H1 (cell line): ENCODE measurements around the gene MKI67. TPM values are rescaled to one million over a fixed set of nuclear protein-coding genes. Genes with fewer than 3 reads are reported as not detected.

Experiments
- CTCF ChIA-PET: fragments of 300-600 bp; sonication (Branson Sonifier 250); formaldehyde crosslinking; loops from one replicate; lab custom pipeline; 2021; ENCODE audit not compliant: partially characterized antibody; lab: Charles Lee
- POLR2A ChIA-PET: fragments of 300-600 bp; sonication (Branson Sonifier 250); formaldehyde crosslinking; loops from one replicate; lab custom pipeline; 2021; ENCODE audit warnings: inconsistent platforms; ENCODE audit not compliant: partially characterized antibody; lab: Charles Lee
- DNase-seq, 2 experiments: peaks; one replicate each; pipeline versions ENCODE4 v3.0.0 to v3.0.0-alpha.2; 2010 to 2022; ENCODE audit warnings: low spot score in 2 of 2, low read depth in 1 of 2, mixed read lengths in 1 of 2
- FAIRE-seq: peaks from 2 replicates; lab custom pipeline; 2011; peaks lifted over from hg19 to GRCh38; lab: Jason Lieb, UNC
- H2AFZ ChIP-seq: 2 replicates; pipeline ENCODE4 v1.8.1; 2012; ENCODE audit warnings: low read length, inconsistent platforms
- H2AK5ac ChIP-seq: 2 replicates; pipeline ENCODE4 v1.6.1; 2013; ENCODE audit warnings: low read depth, low read length
- H2BK120ac ChIP-seq: replicated peaks from 2 replicates; pipeline ENCODE3; 2013; ENCODE audit warnings: low read depth, low read length, inconsistent platforms
- H2BK12ac ChIP-seq: 2 replicates; pipeline ENCODE4 v1.6.1; 2013; ENCODE audit warnings: low read depth, low read length
- H2BK15ac ChIP-seq: 2 replicates; pipeline ENCODE4 v1.6.1; 2013; ENCODE audit warnings: low read length
- H2BK20ac ChIP-seq: 2 replicates; pipeline ENCODE4 v1.6.1; 2013; ENCODE audit warnings: low read length
- H2BK5ac ChIP-seq: 2 replicates; pipeline ENCODE4 v1.6.1; 2013; ENCODE audit warnings: low read depth, low read length
- H3K14ac ChIP-seq: 2 replicates; pipeline ENCODE4 v1.6.1; 2013; ENCODE audit warnings: inconsistent platforms; ENCODE audit not compliant: insufficient read length
- H3K18ac ChIP-seq: 2 replicates; pipeline ENCODE4 v1.6.1; 2013; ENCODE audit warnings: low read length; ENCODE audit errors: extremely low read depth
- H3K23ac ChIP-seq: 2 replicates; pipeline ENCODE4 v1.6.1; 2013; ENCODE audit warnings: inconsistent platforms; ENCODE audit not compliant: insufficient read length
- H3K23me2 ChIP-seq: 2 replicates; pipeline ENCODE4 v1.6.1; 2013; ENCODE audit warnings: low read depth, low read length
- H3K27ac ChIP-seq: 2 replicates; pipeline ENCODE4 v1.6.1; 2011; ENCODE audit warnings: low read depth, low read length, inconsistent platforms
- H3K27me3 ChIP-seq, 4 experiments: replicated peaks in 1 of 4; 1 replicate in 1 of 4; 2 replicates in 3 of 4; pipeline versions ENCODE4 v1.6.1 to v1.8.1; 2011 to 2013; ENCODE audit warnings: low read length in 3 of 4, mild to moderate bottlenecking in 3 of 4, inconsistent platforms in 2 of 4, mixed read lengths in 2 of 4, moderate library complexity in 1 of 4; ENCODE audit not compliant: control insufficient read depth in 3 of 4, insufficient read depth in 3 of 4; ENCODE audit errors: extremely low read depth in 1 of 4
- H3K36me3 ChIP-seq, 4 experiments: 2 replicates each; pipeline versions ENCODE4 v1.6.1 to v1.8.1; 2011 to 2013; ENCODE audit warnings: mild to moderate bottlenecking in 4 of 4, low read length in 3 of 4, moderate library complexity in 2 of 4, control low read depth in 1 of 4, inconsistent platforms in 1 of 4; ENCODE audit not compliant: insufficient read depth in 4 of 4, control insufficient read depth in 2 of 4
- H3K4ac ChIP-seq: replicated peaks from 2 replicates; pipeline ENCODE3; 2013; ENCODE audit warnings: low read length, low read depth, mixed read lengths, inconsistent platforms; ENCODE audit not compliant: insufficient read length
- H3K4me1 ChIP-seq, 4 experiments: replicated peaks in 1 of 4; 1 replicate in 1 of 4; 2 replicates in 3 of 4; pipeline versions ENCODE4 v1.6.1 to v1.8.1; 2011 to 2013; ENCODE audit warnings: low read length in 3 of 4, inconsistent platforms in 2 of 4, mixed read lengths in 1 of 4; ENCODE audit not compliant: insufficient read depth in 4 of 4, control insufficient read depth in 3 of 4
- H3K4me2 ChIP-seq, 2 experiments: 2 replicates each; pipeline versions ENCODE4 v1.6.1 to v1.8.1; 2011 to 2013; ENCODE audit warnings: low read depth in 2 of 2, low read length in 2 of 2, control low read depth in 1 of 2, inconsistent platforms in 1 of 2, mild to moderate bottlenecking in 1 of 2; ENCODE audit not compliant: insufficient read depth in 1 of 2
- H3K4me3 ChIP-seq, 4 experiments: fragments of 200-600, 300-600 bp in 1 of 4; sonication (generic), shearing (Covaris generic), sonication (Bioruptor Twin) in 1 of 4; 2 replicates each; pipeline versions ENCODE4 v1.5.1 to v1.8.1; 2011 to 2016; ENCODE audit warnings: low read length in 4 of 4, low read depth in 3 of 4, control low read depth in 2 of 4, inconsistent platforms in 2 of 4, mild to moderate bottlenecking in 2 of 4, mixed read lengths in 1 of 4, moderate library complexity in 1 of 4; ENCODE audit not compliant: insufficient read depth in 2 of 4; ENCODE audit errors: extremely low read depth in 1 of 4
- H3K56ac ChIP-seq: replicated peaks from 2 replicates; pipeline ENCODE3; 2013; ENCODE audit warnings: low read depth, mild to moderate bottlenecking, mixed read lengths, low read length, inconsistent platforms; ENCODE audit not compliant: insufficient read length
- H3K79me1 ChIP-seq: 2 replicates; pipeline ENCODE4 v1.6.1; 2013; ENCODE audit warnings: low read depth, low read length, control low read depth
- H3K79me2 ChIP-seq, 2 experiments: 2 replicates each; pipeline versions ENCODE4 v1.6.1 to v1.8.1; 2012 to 2013; ENCODE audit warnings: low read length in 2 of 2, mild to moderate bottlenecking in 2 of 2, inconsistent platforms in 1 of 2; ENCODE audit not compliant: insufficient read depth in 2 of 2, control insufficient read depth in 1 of 2
- H3K9ac ChIP-seq, 4 experiments: replicated peaks in 1 of 4; 1 replicate in 1 of 4; 2 replicates in 3 of 4; pipeline versions ENCODE4 v1.6.1 to v1.8.1; 2011 to 2013; ENCODE audit warnings: low read depth in 3 of 4, low read length in 3 of 4, control low read depth in 2 of 4, mild to moderate bottlenecking in 2 of 4, moderate library complexity in 2 of 4, inconsistent platforms in 1 of 4; ENCODE audit errors: extremely low read depth in 1 of 4
- H3K9me3 ChIP-seq, 2 experiments: 2 replicates each; pipeline versions ENCODE4 v1.6.1 to v1.8.1; 2012 to 2013; ENCODE audit warnings: mild to moderate bottlenecking in 2 of 2, moderate library complexity in 2 of 2, control low read depth in 1 of 2, inconsistent platforms in 1 of 2, low read depth in 1 of 2, low read length in 1 of 2, mixed read lengths in 1 of 2; ENCODE audit not compliant: insufficient read depth in 2 of 2
- H4K20me1 ChIP-seq, 2 experiments: replicated peaks in 1 of 2; 2 replicates each; pipeline versions ENCODE3 to v1.8.1; 2011 to 2013; ENCODE audit warnings: inconsistent platforms in 2 of 2, low read length in 2 of 2, mild to moderate bottlenecking in 1 of 2; ENCODE audit not compliant: insufficient read depth in 2 of 2, control insufficient read depth in 1 of 2
- H4K5ac ChIP-seq: 2 replicates; pipeline ENCODE4 v1.6.1; 2013; ENCODE audit warnings: low read length, low read depth, mixed read lengths, inconsistent platforms; ENCODE audit not compliant: insufficient read length
- H4K8ac ChIP-seq: 2 replicates; pipeline ENCODE4 v1.8.0; 2013; ENCODE audit warnings: mild to moderate bottlenecking, moderate library complexity, low read length, inconsistent platforms; ENCODE audit not compliant: insufficient read depth; ENCODE audit errors: extremely low read depth
- H4K91ac ChIP-seq: replicated peaks from 2 replicates; pipeline ENCODE3; 2013; ENCODE audit warnings: low read length, mixed read lengths, inconsistent platforms; ENCODE audit not compliant: insufficient read length
- CBX8 ChIP-seq: fragments of 300-800, 300-1000 bp; sonication (generic); IDR thresholded peaks from 2 replicates; pipeline ENCODE4 v1.7.1; 2016; ENCODE audit warnings: low read depth, low read length, borderline replicate concordance
- CREB1 ChIP-seq: IDR thresholded peaks from 2 replicates; pipeline ENCODE4 v1.6.1; 2012; ENCODE audit warnings: inconsistent platforms
- NRF1 ChIP-seq: IDR thresholded peaks from 2 replicates; pipeline ENCODE4 v1.6.1; 2011; ENCODE audit warnings: mild to moderate bottlenecking, low read depth, low read length, improper control_type of control experiment
- POLR2A ChIP-seq, 2 experiments: IDR thresholded peaks; 1 replicate in 1 of 2; 2 replicates in 1 of 2; pipeline ENCODE4 v1.6.1; 2011; ENCODE audit warnings: low read depth in 2 of 2, low read length in 2 of 2, mild to moderate bottlenecking in 2 of 2; ENCODE audit errors: control extremely low read depth in 1 of 2
- SP1 ChIP-seq: IDR thresholded peaks from 2 replicates; pipeline ENCODE4 v1.6.1; 2011; ENCODE audit warnings: low read depth, low read length
- SUZ12 ChIP-seq: fragments of 200-600 bp; sonication (generic); IDR thresholded peaks from 2 replicates; pipeline ENCODE4 v1.6.1; 2012; ENCODE audit warnings: mild to moderate bottlenecking, inconsistent platforms, low read length, moderate library complexity, mixed read lengths
- WGBS, 2 experiments: shearing (Covaris generic) in 1 of 2; methylation state at CpG; one replicate each; pipeline versions ENCODE4 v1.1.6 to v1.1.7; 2013 to 2015; ENCODE audit warnings: low lambda C conversion rate in 2 of 2, mixed read lengths in 2 of 2, inconsistent platforms in 1 of 2, low coverage in 1 of 2, missing lambda C conversion rate in 1 of 2; ENCODE audit not compliant: insufficient replicate concordance in 2 of 2, insufficient coverage in 1 of 2, insufficient read length in 1 of 2; ENCODE audit errors: extremely low coverage in 1 of 2, missing lambda C conversion rate in 1 of 2; 5-methylcytosine and 5-hydroxymethylcytosine counted together
- polyA plus RNA-seq, 7 experiments: library from polyadenylated mRNA; depleted of rRNA in 3 of 7; stranded (reverse) in 5 of 7; unstranded in 2 of 7; fragments of >200 nt in 5 of 7; fragments of 200-250 nt in 2 of 7; gene quantifications; 1 replicate in 5 of 7; 2 replicates in 1 of 7; 4 replicates in 1 of 7; pipeline versions ENCODE4 v1.2.1 to v1.2.3, GENCODE V29; 2011 to 2013; ENCODE audit warnings: missing spikeins in 2 of 7, mixed read lengths in 2 of 7
- total RNA-seq: library from RNA; stranded (reverse); fragmentation: NEBNext Ultra II Directional; extraction: Animal tissue kit (Norgen Biotek cat#: 25700); gene quantifications from 2 replicates; pipeline ENCODE4 v1.2.1, GENCODE V29; 2021

Gene MKI67
- total and polyA plus RNA-seq, 2 of the 8 experiments (the other 6 are each of a cell fraction or from before 2014, with no cell fraction given): 15.8 to 85.1 TPM

DNA sequence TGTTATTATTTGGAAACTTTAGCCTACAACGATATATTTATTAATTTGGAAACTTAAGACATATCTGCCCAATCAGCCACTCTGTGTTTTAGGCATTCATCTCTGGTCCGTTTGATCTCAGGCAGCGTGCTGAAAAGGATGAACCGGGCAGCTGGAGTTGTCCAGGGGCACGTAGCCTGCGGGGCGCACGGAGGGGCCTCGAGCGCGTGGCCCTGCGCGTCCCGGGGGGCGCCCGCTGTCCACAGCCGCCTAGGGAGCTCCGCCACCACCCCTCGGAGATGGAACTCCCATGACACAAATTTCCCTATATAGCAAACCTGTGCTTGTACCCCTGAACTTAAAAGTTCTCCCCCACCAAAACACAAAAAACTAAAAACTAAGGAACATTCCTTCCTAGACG is 24.3 kb upstream of the MKI67 start:
- H2BK5ac ChIP-seq: no peak overlapping the region
- POLR2A ChIA-PET: interaction anchor here (1.3 kb wide), 1 partner anchor 24 kb away, joined by 3 read pairs; no protein-coding TSS in a partner anchor
- H3K4me2 ChIP-seq: peak overlapping the region; percentile 30 to 84
- H3K56ac ChIP-seq: no peak overlapping the region
- H3K27me3 ChIP-seq: peaks cover 0 to 8% (median 2%) of the 10 kb centered on the region in 4 experiments; a peak in 3 of 7 replicates
- CTCF ChIA-PET: interaction anchor here (0.7 to 2.1 kb wide), 18 partner anchors 12 to 139 kb away, joined by 3 to 9 read pairs (median 4); partner anchors contain the start of gene MKI67
- no peak overlapping the region for H4K91ac ChIP-seq
- peaks cover 0 to 4% (median under 1%) of the 10 kb centered on the region in 4 experiments; a peak in 3 of 7 replicates for H3K4me1 ChIP-seq
- no peaks in the 10 kb centered on the region for H4K20me1 ChIP-seq
- WGBS, 2 experiments: 70% methylated on average over 17 of the region's 20 CpGs; no CpG with 5 or more reads in 1 of the 2 experiments
- H2BK12ac ChIP-seq: no peak overlapping the region
- no peaks in the 10 kb centered on the region for H3K36me3 ChIP-seq
- H3K23me2 ChIP-seq: peaks cover 6% of the 10 kb centered on the region; the same call in 1 of the 2 replicates
- H2BK20ac ChIP-seq: no peak overlapping the region
- H2AFZ ChIP-seq: peak overlapping the region; percentile 91; the same call in 1 of the 2 replicates
- H3K4ac ChIP-seq: no peak overlapping the region
- H3K18ac ChIP-seq: no peak overlapping the region
- H3K14ac ChIP-seq: no peak overlapping the region
- no peak overlapping the region for H4K8ac ChIP-seq
- peak overlapping the region; percentile 44 to 71 (median 55) for H3K4me3 ChIP-seq
- H3K9me3 ChIP-seq: no peaks in the 10 kb centered on the region
- no peak for DNase-seq
- H3K9ac ChIP-seq: no peak overlapping the region
- no peak overlapping the region for H2BK15ac ChIP-seq
- FAIRE-seq: no peak
- no peak overlapping the region for H4K5ac ChIP-seq
- no peak overlapping the region for H2BK120ac ChIP-seq
- no peak overlapping the region for H3K23ac ChIP-seq
- no peaks in the 10 kb centered on the region for H3K79me1 ChIP-seq
- no peak overlapping the region for H2AK5ac ChIP-seq
- no peaks in the 10 kb centered on the region for H3K79me2 ChIP-seq
- H3K27ac ChIP-seq: no peak overlapping the region
- TF ChIP-seq SP1 (no peak), POLR2A (IDR thresholded peaks at IDR 0.05; ENCODE audit: control extremely low read depth in 1 of 2, low read depth in 2 of 2, low read length in 2 of 2) (no peak), CREB1 (no peak), NRF1 (no peak), SUZ12 (no peak), CBX8 (no peak)
